ENCODE results near the gene REV3L. TPM values are rescaled to one million over a fixed set of nuclear protein-coding genes. Genes with fewer than 3 reads are reported as not detected.

Gene REV3L
- total RNA-seq, 1 donor from 2014 or later, result 22.2 TPM

DNA sequence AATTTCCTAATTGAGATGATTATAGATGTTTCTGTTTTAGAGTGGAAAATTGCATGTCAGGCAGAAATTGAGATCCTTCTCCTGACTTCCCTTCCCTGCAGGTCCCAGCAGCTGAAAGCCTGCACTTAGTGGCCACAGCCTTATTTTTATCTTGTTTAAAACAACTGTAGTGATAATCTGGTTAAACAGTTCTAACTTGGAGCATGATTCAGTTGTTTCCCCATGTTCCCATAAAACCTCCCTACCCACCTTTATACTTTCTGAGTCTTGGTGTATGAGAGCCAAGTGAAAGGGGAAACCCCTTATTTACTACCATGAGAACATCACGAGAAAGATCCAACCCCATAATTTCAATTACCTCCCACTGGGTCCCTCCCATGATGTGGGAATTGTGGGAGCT is 200.5 kb downstream of the REV3L start:
- Mint-ChIP-seq H3K4me3 (no peak overlapping the region), H3K36me3 (ENCODE audit: low read depth) (peaks cover 53% of the 10 kb centered on the region), H3K9me3 (peaks cover 2% of the 10 kb centered on the region), H3K27me3 (ENCODE audit: low read depth) (no peaks in the 10 kb centered on the region), H3K27ac (ENCODE audit: unreplicated experiment) (no peak overlapping the region), H3K4me1 (no peaks in the 10 kb centered on the region)
- no peak for DNase-seq (ENCODE audit: low read depth, low spot score)
- TF ChIP-seq, protein P1, sequence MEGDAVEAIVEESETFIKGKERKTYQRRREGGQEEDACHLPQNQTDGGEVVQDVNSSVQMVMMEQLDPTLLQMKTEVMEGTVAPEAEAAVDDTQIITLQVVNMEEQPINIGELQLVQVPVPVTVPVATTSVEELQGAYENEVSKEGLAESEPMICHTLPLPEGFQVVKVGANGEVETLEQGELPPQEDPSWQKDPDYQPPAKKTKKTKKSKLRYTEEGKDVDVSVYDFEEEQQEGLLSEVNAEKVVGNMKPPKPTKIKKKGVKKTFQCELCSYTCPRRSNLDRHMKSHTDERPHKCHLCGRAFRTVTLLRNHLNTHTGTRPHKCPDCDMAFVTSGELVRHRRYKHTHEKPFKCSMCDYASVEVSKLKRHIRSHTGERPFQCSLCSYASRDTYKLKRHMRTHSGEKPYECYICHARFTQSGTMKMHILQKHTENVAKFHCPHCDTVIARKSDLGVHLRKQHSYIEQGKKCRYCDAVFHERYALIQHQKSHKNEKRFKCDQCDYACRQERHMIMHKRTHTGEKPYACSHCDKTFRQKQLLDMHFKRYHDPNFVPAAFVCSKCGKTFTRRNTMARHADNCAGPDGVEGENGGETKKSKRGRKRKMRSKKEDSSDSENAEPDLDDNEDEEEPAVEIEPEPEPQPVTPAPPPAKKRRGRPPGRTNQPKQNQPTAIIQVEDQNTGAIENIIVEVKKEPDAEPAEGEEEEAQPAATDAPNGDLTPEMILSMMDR (conservative IDR thresholded peaks at IDR 0.05), result no peak

DNA sequence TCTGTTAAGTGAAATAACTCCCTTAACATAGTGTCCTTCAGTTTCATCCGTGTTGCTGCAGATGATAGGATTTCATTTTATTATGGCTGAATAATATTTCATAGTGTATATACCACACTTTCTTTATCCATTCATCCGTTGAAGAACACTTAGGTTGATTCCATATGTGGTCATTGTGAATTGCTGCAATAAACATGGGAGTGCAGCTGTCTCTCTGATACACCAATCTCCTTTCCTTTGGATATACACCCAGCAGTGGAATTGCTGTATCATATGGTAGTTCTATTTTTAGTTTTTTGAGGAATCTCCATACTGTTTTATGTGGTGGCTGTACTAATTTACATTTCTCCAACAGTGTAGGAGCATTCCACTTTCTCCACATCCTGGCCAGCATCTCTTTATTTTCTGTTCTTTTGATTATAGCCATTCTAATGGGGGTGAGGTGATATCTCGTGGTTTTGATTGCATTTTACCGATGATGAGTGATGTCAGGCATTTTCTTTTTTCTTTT is 202.5 kb downstream of the REV3L start:
- TF ChIP-seq, protein P1 (conservative IDR thresholded peaks at IDR 0.05), result no peak
- H3K4me1 Mint-ChIP-seq, result no peaks in the 10 kb centered on the region
- DNase-seq (ENCODE audit: low read depth, low spot score), result no peak
- peaks cover 6% of the 10 kb centered on the region for H3K9me3 Mint-ChIP-seq
- H3K27me3 Mint-ChIP-seq (ENCODE audit: low read depth), result no peaks in the 10 kb centered on the region
- no peak overlapping the region for H3K4me3 Mint-ChIP-seq
- H3K27ac Mint-ChIP-seq (ENCODE audit: unreplicated experiment), result peak overlapping the region; percentile 15
- H3K36me3 Mint-ChIP-seq (ENCODE audit: low read depth), result peaks cover 70% of the 10 kb centered on the region

DNA sequence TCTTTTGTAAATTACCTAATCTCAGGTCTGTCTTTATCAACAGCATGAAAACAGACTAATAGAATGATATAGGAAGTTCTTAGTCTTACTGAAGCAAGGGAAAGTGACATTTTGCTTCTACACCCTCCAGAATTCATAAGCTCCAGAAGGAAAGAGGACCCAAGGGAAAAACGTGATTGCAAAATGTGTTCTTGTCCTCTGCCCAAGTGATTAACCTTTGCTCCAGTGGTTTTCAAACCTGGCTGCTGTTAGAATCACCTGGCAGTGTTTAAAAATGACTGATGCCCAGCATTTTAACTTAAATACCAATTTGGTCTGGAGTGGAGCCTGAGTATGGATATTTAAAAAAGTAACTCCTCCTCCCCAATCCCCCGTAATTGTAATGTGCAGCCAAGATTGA is 204.3 kb downstream of the REV3L start:
- H3K27ac Mint-ChIP-seq (ENCODE audit: unreplicated experiment), result no peak overlapping the region
- TF ChIP-seq, protein P1 (conservative IDR thresholded peaks at IDR 0.05), result no peak
- no peaks in the 10 kb centered on the region for H3K4me1 Mint-ChIP-seq
- no peaks in the 10 kb centered on the region for H3K27me3 Mint-ChIP-seq (ENCODE audit: low read depth)
- H3K4me3 Mint-ChIP-seq, result no peak overlapping the region
- H3K9me3 Mint-ChIP-seq, result peaks cover 13% of the 10 kb centered on the region
- no peak for DNase-seq (ENCODE audit: low read depth, low spot score)
- peaks cover 81% of the 10 kb centered on the region for H3K36me3 Mint-ChIP-seq (ENCODE audit: low read depth)

DNA sequence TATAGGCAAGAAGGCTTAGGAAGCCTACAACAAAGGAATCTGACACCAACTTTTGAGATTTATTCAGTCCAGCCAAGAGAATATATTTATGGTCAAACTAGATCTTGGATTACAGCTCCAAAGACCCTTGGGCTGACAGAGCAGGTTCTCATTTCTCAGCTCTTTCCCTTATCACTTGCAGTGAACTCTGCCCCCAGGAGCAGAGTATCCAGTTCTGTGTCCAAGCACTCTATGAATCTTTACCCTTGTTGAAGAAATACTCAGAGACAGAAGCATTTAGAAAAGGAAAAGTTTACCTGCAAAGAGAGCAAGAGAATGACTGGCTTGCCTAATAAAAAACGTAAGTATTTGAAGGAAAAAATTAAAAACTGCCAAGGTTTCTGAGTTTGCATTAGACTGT is 205.2 kb downstream of the REV3L start:
- no peak overlapping the region for H3K4me3 Mint-ChIP-seq
- no peak overlapping the region for H3K27ac Mint-ChIP-seq (ENCODE audit: unreplicated experiment)
- peaks cover 17% of the 10 kb centered on the region for H3K9me3 Mint-ChIP-seq
- peaks cover 85% of the 10 kb centered on the region for H3K36me3 Mint-ChIP-seq (ENCODE audit: low read depth)
- H3K4me1 Mint-ChIP-seq, result no peaks in the 10 kb centered on the region
- H3K27me3 Mint-ChIP-seq (ENCODE audit: low read depth), result no peaks in the 10 kb centered on the region
- no peak for DNase-seq (ENCODE audit: low read depth, low spot score)
- TF ChIP-seq, protein P1 (conservative IDR thresholded peaks at IDR 0.05), result no peak

DNA sequence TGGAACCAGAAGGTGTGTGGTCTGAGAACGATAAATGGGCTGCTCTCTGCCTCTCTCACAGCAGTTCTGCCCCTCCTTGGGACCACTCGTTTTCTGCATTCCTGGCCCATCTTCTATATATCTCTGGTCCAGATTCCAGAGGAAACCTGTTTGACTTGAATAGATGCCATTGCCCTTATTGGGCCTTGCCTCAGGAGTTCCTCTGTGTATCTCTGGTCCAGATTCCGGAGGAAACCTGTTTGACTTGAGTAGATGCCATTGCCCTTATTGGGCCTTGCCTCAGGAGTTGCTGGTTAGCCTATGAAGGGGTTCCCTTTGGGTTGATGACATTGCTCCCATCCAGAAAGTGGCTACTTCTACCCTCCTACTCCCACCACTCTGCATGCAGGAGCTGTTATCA is 206.3 kb downstream of the REV3L start:
- H3K27me3 Mint-ChIP-seq (ENCODE audit: low read depth), result no peaks in the 10 kb centered on the region
- no peak for DNase-seq (ENCODE audit: low read depth, low spot score)
- TF ChIP-seq, protein P1 (conservative IDR thresholded peaks at IDR 0.05), result no peak
- H3K36me3 Mint-ChIP-seq (ENCODE audit: low read depth), result peaks cover 75% of the 10 kb centered on the region
- no peak overlapping the region for H3K4me3 Mint-ChIP-seq
- no peak overlapping the region for H3K27ac Mint-ChIP-seq (ENCODE audit: unreplicated experiment)
- no peaks in the 10 kb centered on the region for H3K4me1 Mint-ChIP-seq
- H3K9me3 Mint-ChIP-seq, result peaks cover 17% of the 10 kb centered on the region
